ENCODE measurements around the gene SYNDIG1.

Gene SYNDIG1

GRCh38 chr20:24504331-24505285 is 35.2 kb downstream of the SYNDIG1 start:
- H2BK120ac ChIP-seq (ENCODE audit: low read depth, low read length), result no peak overlapping the region
- H2AFZ ChIP-seq (ENCODE audit: low read depth, low read length), result no peak overlapping the region
- no peak overlapping the region for H4K8ac ChIP-seq (ENCODE audit: low read length)
- H2BK5ac ChIP-seq (ENCODE audit: low read depth, low read length, poor library complexity, severe bottlenecking), result no peak overlapping the region
- H2BK15ac ChIP-seq (ENCODE audit: low read depth, poor library complexity, severe bottlenecking), result no peak overlapping the region
- H3K4me2 ChIP-seq (ENCODE audit: low read length, poor library complexity, severe bottlenecking), result no peak overlapping the region
- 93% methylated on average over 21 of the region's 21 CpGs for WGBS
- no peak overlapping the region for H3K4me3 ChIP-seq (ENCODE audit: insufficient read depth in 1 of 2, low read depth in 1 of 2, low read length in 2 of 2)
- no peak overlapping the region for H3K9ac ChIP-seq (ENCODE audit: low read length)
- H3K23ac ChIP-seq (ENCODE audit: low read length in 2 of 2), result no peak overlapping the region
- H3K18ac ChIP-seq (ENCODE audit: low read depth in 1 of 2, low read length in 2 of 2), result no peak overlapping the region
- H4K91ac ChIP-seq (ENCODE audit: low read length), result no peak overlapping the region
- peaks cover 11% of the 10 kb centered on the region for H3K4me1 ChIP-seq (ENCODE audit: control insufficient read depth, insufficient read depth, low read depth, low read length)
- H2BK12ac ChIP-seq (ENCODE audit: low read length in 2 of 2), result no peak overlapping the region
- H3K36me3 ChIP-seq (ENCODE audit: control insufficient read depth in 1 of 2, insufficient read depth in 2 of 2, low read depth in 1 of 2, low read length in 2 of 2), result no peaks in the 10 kb centered on the region
- no peak overlapping the region for H2AK5ac ChIP-seq (ENCODE audit: low read length, severe bottlenecking)
- no peaks in the 10 kb centered on the region for H3K9me3 ChIP-seq (ENCODE audit: control insufficient read depth, low read length)
- no peaks in the 10 kb centered on the region for H3K27me3 ChIP-seq (ENCODE audit: control insufficient read depth in 1 of 2, insufficient read depth in 1 of 2, low read length in 2 of 2)
- no peak overlapping the region for H3K4ac ChIP-seq (ENCODE audit: low read depth in 1 of 2, low read length in 2 of 2)
- DNase-seq, result no peak
- no peaks in the 10 kb centered on the region for H3K79me1 ChIP-seq (replicated peaks; ENCODE audit: low read length, poor library complexity, severe bottlenecking)
- no peak overlapping the region for H3K14ac ChIP-seq (ENCODE audit: low read length in 2 of 2)
- H3K27ac ChIP-seq (ENCODE audit: low read length, poor library complexity, severe bottlenecking), result no peak overlapping the region

- Histone ChIP-seq H2BK5ac (ENCODE audit: low read depth, low read length, poor library complexity, severe bottlenecking) (no peak overlapping the region), H2BK120ac (ENCODE audit: low read depth, low read length) (no peak overlapping the region), H3K4me1 (ENCODE audit: control insufficient read depth, insufficient read depth, low read depth, low read length) (peaks cover 11% of the 10 kb centered on the region), H3K23ac (ENCODE audit: low read length in 2 of 2) (no peak overlapping the region), H3K27me3 (ENCODE audit: control insufficient read depth in 1 of 2, insufficient read depth in 1 of 2, low read length in 2 of 2) (no peaks in the 10 kb centered on the region), H4K8ac (ENCODE audit: low read length) (no peak overlapping the region), H3K4me2 (ENCODE audit: low read length, poor library complexity, severe bottlenecking) (no peak overlapping the region), H3K9ac (ENCODE audit: low read length) (no peak overlapping the region), H2BK15ac (ENCODE audit: low read depth, poor library complexity, severe bottlenecking) (no peak overlapping the region), H2BK12ac (ENCODE audit: low read length in 2 of 2) (no peak overlapping the region), H3K18ac (ENCODE audit: low read depth in 1 of 2, low read length in 2 of 2) (no peak overlapping the region), H3K4me3 (ENCODE audit: insufficient read depth in 1 of 2, low read depth in 1 of 2, low read length in 2 of 2) (no peak overlapping the region), H2AK5ac (ENCODE audit: low read length, severe bottlenecking) (no peak overlapping the region), H3K27ac (ENCODE audit: low read length, poor library complexity, severe bottlenecking) (no peak overlapping the region), H3K79me1 (replicated peaks; ENCODE audit: low read length, poor library complexity, severe bottlenecking) (no peaks in the 10 kb centered on the region), H3K14ac (ENCODE audit: low read length in 2 of 2) (no peak overlapping the region), H3K4ac (ENCODE audit: low read depth in 1 of 2, low read length in 2 of 2) (no peak overlapping the region), H3K9me3 (ENCODE audit: control insufficient read depth, low read length) (no peaks in the 10 kb centered on the region), H3K36me3 (ENCODE audit: control insufficient read depth in 1 of 2, insufficient read depth in 2 of 2, low read depth in 1 of 2, low read length in 2 of 2) (no peaks in the 10 kb centered on the region), H4K91ac (ENCODE audit: low read length) (no peak overlapping the region), H2AFZ (ENCODE audit: low read depth, low read length) (no peak overlapping the region)
- WGBS, result 64% methylated on average over 3 of the region's 3 CpGs
- no peak for DNase-seq
These were observed 36.7 kb downstream of the SYNDIG1 start for GRCh38 chr20:24506146-24506545.

DNA sequence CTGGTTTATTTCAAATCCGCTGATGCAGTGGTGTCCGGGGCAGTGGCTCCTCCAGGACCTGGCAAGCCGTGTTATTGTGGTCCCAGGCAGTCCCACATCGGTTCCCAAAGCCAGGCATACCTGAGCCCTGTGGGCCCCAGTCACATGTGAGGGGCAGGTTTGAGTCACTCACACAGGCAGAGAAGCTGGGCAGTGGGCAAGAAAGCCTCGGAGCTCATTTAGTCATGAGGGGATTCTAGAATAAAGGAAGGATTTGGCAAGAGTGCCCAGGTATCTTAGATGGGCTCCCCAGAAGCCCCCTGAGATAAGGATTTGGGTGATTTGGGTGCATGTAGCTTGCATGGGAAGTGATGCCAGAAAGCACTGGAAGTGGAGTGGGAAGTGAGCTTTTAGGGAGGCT is 37.3 kb downstream of the SYNDIG1 start:
- Histone ChIP-seq H2BK5ac (ENCODE audit: low read depth, low read length, poor library complexity, severe bottlenecking) (no peak overlapping the region), H3K27ac (ENCODE audit: low read length, poor library complexity, severe bottlenecking) (no peak overlapping the region), H2BK12ac (ENCODE audit: low read length in 2 of 2) (no peak overlapping the region), H3K4me3 (ENCODE audit: insufficient read depth in 1 of 2, low read depth in 1 of 2, low read length in 2 of 2) (no peak overlapping the region), H3K79me1 (replicated peaks; ENCODE audit: low read length, poor library complexity, severe bottlenecking) (no peaks in the 10 kb centered on the region), H3K9me3 (ENCODE audit: control insufficient read depth, low read length) (no peaks in the 10 kb centered on the region), H2AK5ac (ENCODE audit: low read length, severe bottlenecking) (no peak overlapping the region), H2BK120ac (ENCODE audit: low read depth, low read length) (no peak overlapping the region), H3K14ac (ENCODE audit: low read length in 2 of 2) (no peak overlapping the region), H2AFZ (ENCODE audit: low read depth, low read length) (no peak overlapping the region), H3K4me2 (ENCODE audit: low read length, poor library complexity, severe bottlenecking) (no peak overlapping the region), H3K9ac (ENCODE audit: low read length) (no peak overlapping the region), H4K91ac (ENCODE audit: low read length) (no peak overlapping the region), H3K27me3 (ENCODE audit: control insufficient read depth in 1 of 2, insufficient read depth in 1 of 2, low read length in 2 of 2) (no peaks in the 10 kb centered on the region), H3K4me1 (ENCODE audit: control insufficient read depth, insufficient read depth, low read depth, low read length) (peaks cover 11% of the 10 kb centered on the region), H4K8ac (ENCODE audit: low read length) (no peak overlapping the region), H3K18ac (ENCODE audit: low read depth in 1 of 2, low read length in 2 of 2) (no peak overlapping the region), H3K4ac (ENCODE audit: low read depth in 1 of 2, low read length in 2 of 2) (no peak overlapping the region), H2BK15ac (ENCODE audit: low read depth, poor library complexity, severe bottlenecking) (no peak overlapping the region), H3K36me3 (ENCODE audit: control insufficient read depth in 1 of 2, insufficient read depth in 2 of 2, low read depth in 1 of 2, low read length in 2 of 2) (no peaks in the 10 kb centered on the region), H3K23ac (ENCODE audit: low read length in 2 of 2) (no peak overlapping the region)
- WGBS, result 80% methylated on average over 5 of the region's 5 CpGs
- DNase-seq, result no peak

- no peak overlapping the region for H3K23ac ChIP-seq (ENCODE audit: low read length in 2 of 2)
- no peak overlapping the region for H2BK120ac ChIP-seq (ENCODE audit: low read depth, low read length)
- no peak overlapping the region for H2BK5ac ChIP-seq (ENCODE audit: low read depth, low read length, poor library complexity, severe bottlenecking)
- H2AK5ac ChIP-seq (ENCODE audit: low read length, severe bottlenecking), result no peak overlapping the region
- no peak overlapping the region for H4K91ac ChIP-seq (ENCODE audit: low read length)
- 63% methylated on average over 9 of the region's 11 CpGs for WGBS
- no peaks in the 10 kb centered on the region for H3K9me3 ChIP-seq (ENCODE audit: control insufficient read depth, low read length)
- H3K27ac ChIP-seq (ENCODE audit: low read length, poor library complexity, severe bottlenecking), result no peak overlapping the region
- H3K4me3 ChIP-seq (ENCODE audit: insufficient read depth in 1 of 2, low read depth in 1 of 2, low read length in 2 of 2), result no peak overlapping the region
- no peaks in the 10 kb centered on the region for H3K27me3 ChIP-seq (ENCODE audit: control insufficient read depth in 1 of 2, insufficient read depth in 1 of 2, low read length in 2 of 2)
- H2BK12ac ChIP-seq (ENCODE audit: low read length in 2 of 2), result no peak overlapping the region
- H3K36me3 ChIP-seq (ENCODE audit: control insufficient read depth in 1 of 2, insufficient read depth in 2 of 2, low read depth in 1 of 2, low read length in 2 of 2), result no peaks in the 10 kb centered on the region
- H3K9ac ChIP-seq (ENCODE audit: low read length), result no peak overlapping the region
- H3K18ac ChIP-seq (ENCODE audit: low read depth in 1 of 2, low read length in 2 of 2), result no peak overlapping the region
- no peak overlapping the region for H3K4ac ChIP-seq (ENCODE audit: low read depth in 1 of 2, low read length in 2 of 2)
- no peak overlapping the region for H3K14ac ChIP-seq (ENCODE audit: low read length in 2 of 2)
- no peak overlapping the region for H3K4me2 ChIP-seq (ENCODE audit: low read length, poor library complexity, severe bottlenecking)
- no peak overlapping the region for H4K8ac ChIP-seq (ENCODE audit: low read length)
- H3K79me1 ChIP-seq (replicated peaks; ENCODE audit: low read length, poor library complexity, severe bottlenecking), result no peaks in the 10 kb centered on the region
- H3K4me1 ChIP-seq (ENCODE audit: control insufficient read depth, insufficient read depth, low read depth, low read length), result peaks cover 6% of the 10 kb centered on the region
- no peak for DNase-seq
- no peak overlapping the region for H2BK15ac ChIP-seq (ENCODE audit: low read depth, poor library complexity, severe bottlenecking)
- H2AFZ ChIP-seq (ENCODE audit: low read depth, low read length), result no peak overlapping the region
These were observed 37.9 kb downstream of the SYNDIG1 start for GRCh38 chr20:24507182-24507853.
